ENCODE data around the gene SKIDA1. TPM values are rescaled to one million over a fixed set of nuclear protein-coding genes. Genes with fewer than 3 reads are reported as not detected.

The SKIDA1 gene
- total RNA-seq, 1 donor from 2014 or later, result 2.7 TPM

GRCh38 chr10:21482821-21483220 lies 42.7 kb downstream of the SKIDA1 start:
- no peaks in the 10 kb centered on the region for H3K27me3 ChIP-seq (ENCODE audit: low read depth)
- no peaks in the 10 kb centered on the region for H3K4me1 ChIP-seq
- intact Hi-C loops (cut with micrococcal nuclease), result no loop called here
- peaks cover 10% of the 10 kb centered on the region for H3K9me3 ChIP-seq (replicated peaks)
- no peak overlapping the region for H3K27ac ChIP-seq (replicated peaks)
- H3K4me3 ChIP-seq, result no peak overlapping the region
- no peaks in the 10 kb centered on the region for H3K36me3 ChIP-seq
- DNase-seq, result no peak
- no peak for TF ChIP-seq CTCF (IDR thresholded peaks at IDR 0.05; ENCODE audit: borderline replicate concordance)

GRCh38 chr10:21481407-21481806 lies 44.1 kb downstream of the SKIDA1 start:
- Histone ChIP-seq H3K36me3 (no peaks in the 10 kb centered on the region), H3K4me1 (no peaks in the 10 kb centered on the region), H3K27me3 (ENCODE audit: low read depth) (no peaks in the 10 kb centered on the region), H3K27ac (replicated peaks) (no peak overlapping the region), H3K9me3 (replicated peaks) (peaks cover 10% of the 10 kb centered on the region), H3K4me3 (no peak overlapping the region)
- DNase-seq, result no peak
- no peak for TF ChIP-seq CTCF (IDR thresholded peaks at IDR 0.05; ENCODE audit: borderline replicate concordance)
- intact Hi-C loops (cut with micrococcal nuclease), result no loop called here

GRCh38 chr10:21479570-21480315 lies 45.7 kb downstream of the SKIDA1 start:
- intact Hi-C loops (cut with micrococcal nuclease), result no loop called here
- DNase-seq, result no peak
- H3K27me3 ChIP-seq (ENCODE audit: low read depth), result no peaks in the 10 kb centered on the region
- no peaks in the 10 kb centered on the region for H3K36me3 ChIP-seq
- no peak overlapping the region for H3K27ac ChIP-seq (replicated peaks)
- no peaks in the 10 kb centered on the region for H3K4me1 ChIP-seq
- H3K4me3 ChIP-seq, result no peak overlapping the region
- H3K9me3 ChIP-seq (replicated peaks), result peaks cover 10% of the 10 kb centered on the region
- TF ChIP-seq CTCF (IDR thresholded peaks at IDR 0.05; ENCODE audit: borderline replicate concordance), result no peak

DNA sequence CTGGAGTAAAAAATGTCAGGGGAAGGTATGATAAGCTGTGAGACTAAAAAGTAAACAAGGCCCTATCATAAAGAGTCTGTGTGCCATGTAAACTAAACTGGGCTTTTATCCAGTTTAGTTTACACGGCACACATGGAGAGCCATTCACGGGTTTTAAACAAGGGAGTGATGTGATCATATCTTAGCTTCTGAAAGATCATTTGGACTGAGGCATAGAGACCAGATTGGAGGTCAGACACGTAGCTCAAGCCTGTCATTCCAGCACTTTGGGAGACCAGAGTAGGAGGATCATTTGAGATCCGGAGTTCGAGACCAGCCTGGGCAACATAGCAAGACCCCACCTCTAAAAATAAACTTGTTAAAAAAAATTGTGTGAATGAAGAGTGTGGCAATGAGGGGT lies 50.1 kb downstream of the SKIDA1 start:
- Histone ChIP-seq H3K27me3 (ENCODE audit: low read depth) (no peaks in the 10 kb centered on the region), H3K4me3 (no peak overlapping the region), H3K36me3 (no peaks in the 10 kb centered on the region), H3K27ac (replicated peaks) (no peak overlapping the region), H3K4me1 (no peaks in the 10 kb centered on the region), H3K9me3 (replicated peaks) (peaks cover 1% of the 10 kb centered on the region)
- intact Hi-C loops (cut with micrococcal nuclease), result no loop called here
- TF ChIP-seq CTCF (IDR thresholded peaks at IDR 0.05; ENCODE audit: borderline replicate concordance), result no peak
- no peak for DNase-seq

DNA sequence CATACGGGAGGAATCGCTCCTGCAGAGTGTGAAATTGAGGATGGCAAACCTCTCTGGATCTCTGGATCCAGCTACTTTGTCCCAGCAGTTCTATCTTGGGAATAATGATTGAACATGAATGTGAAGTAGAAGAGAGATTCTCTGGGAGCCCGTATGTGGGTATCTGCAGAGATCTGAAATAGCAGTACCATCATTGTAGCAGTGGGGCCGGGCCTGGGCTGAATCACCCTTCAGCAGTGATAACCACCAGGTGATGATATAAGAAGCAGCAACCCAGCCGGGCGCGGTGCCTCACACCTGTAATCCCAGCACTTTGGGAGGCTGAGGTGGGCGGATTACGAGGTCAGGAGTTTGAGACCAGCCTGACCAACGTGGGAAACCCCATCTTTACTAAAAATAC lies 51.9 kb downstream of the SKIDA1 start:
- intact Hi-C loops (cut with micrococcal nuclease), result no loop called here
- no peaks in the 10 kb centered on the region for H3K27me3 ChIP-seq (ENCODE audit: low read depth)
- no peaks in the 10 kb centered on the region for H3K4me1 ChIP-seq
- no peaks in the 10 kb centered on the region for H3K9me3 ChIP-seq (replicated peaks)
- no peak overlapping the region for H3K4me3 ChIP-seq
- no peak overlapping the region for H3K27ac ChIP-seq (replicated peaks)
- TF ChIP-seq CTCF (IDR thresholded peaks at IDR 0.05; ENCODE audit: borderline replicate concordance), result no peak
- H3K36me3 ChIP-seq, result no peaks in the 10 kb centered on the region
- DNase-seq, result no peak
